DND-41 (cell line): Measurements from ENCODE around the gene TBCD.
A peak's percentile ranks its signal among the peaks of the same experiment; 100 is the strongest.

ENCODE experiments used
- ATAC-seq: fragments of 200-7000 bp; cut with Tn5 transposase; 3 replicates; pipeline ENCODE4 v1.9.1; 2021; ENCODE audit warnings: low read depth; ENCODE audit not compliant: insufficient read depth
- DNase-seq: peaks from one replicate; pipeline ENCODE4 v3.0.0-alpha.2; 2020
- H2AFZ ChIP-seq: 2 replicates; pipeline ENCODE4 v1.6.0; 2012; ENCODE audit warnings: low read depth, low read length
- H3K27ac ChIP-seq: 2 replicates; pipeline ENCODE4 v1.5.1; 2012; ENCODE audit warnings: low read length, inconsistent platforms
- H3K27me3 ChIP-seq: fragments of 200-600 bp; sonication (generic); 2 replicates; pipeline ENCODE4 v1.6.0; 2012; ENCODE audit warnings: low read length, mild to moderate bottlenecking, inconsistent platforms; ENCODE audit not compliant: insufficient read depth, poor library complexity
- H3K36me3 ChIP-seq: 2 replicates; pipeline ENCODE4 v1.5.1; 2012; ENCODE audit warnings: low read length, inconsistent platforms; ENCODE audit not compliant: insufficient read depth
- H3K4me1 ChIP-seq: 2 replicates; pipeline ENCODE4 v1.5.1; 2012; ENCODE audit warnings: mild to moderate bottlenecking, low read length; ENCODE audit not compliant: insufficient read depth
- H3K4me2 ChIP-seq: 2 replicates; pipeline ENCODE4 v1.6.0; 2012; ENCODE audit warnings: mild to moderate bottlenecking, moderate library complexity, low read length, inconsistent platforms; ENCODE audit not compliant: insufficient read depth
- H3K4me3 ChIP-seq, 2 experiments: fragments of 200-600 bp in 1 of 2; shearing (Covaris generic) in 1 of 2; 2 replicates each; pipeline ENCODE4 v1.5.1; 2012 to 2016; ENCODE audit warnings: inconsistent platforms in 2 of 2, low read length in 2 of 2, mild to moderate bottlenecking in 2 of 2, low read depth in 1 of 2, moderate library complexity in 1 of 2
- H3K79me2 ChIP-seq: 2 replicates; pipeline ENCODE4 v1.6.0; 2012; ENCODE audit warnings: low read length, inconsistent platforms; ENCODE audit not compliant: insufficient read depth
- H3K9ac ChIP-seq: 2 replicates; pipeline ENCODE4 v1.6.0; 2012; ENCODE audit warnings: low read depth, mild to moderate bottlenecking, inconsistent platforms, low read length, moderate library complexity
- H3K9me3 ChIP-seq: 2 replicates; pipeline ENCODE4 v1.5.1; 2012; ENCODE audit warnings: low read length, moderate library complexity, mild to moderate bottlenecking, inconsistent platforms; ENCODE audit not compliant: insufficient read depth, severe bottlenecking
- H4K20me1 ChIP-seq: 2 replicates; pipeline ENCODE4 v1.6.0; 2012; ENCODE audit warnings: low read length; ENCODE audit not compliant: insufficient read depth
- EZH2 ChIP-seq: IDR thresholded peaks from 3 replicates; pipeline ENCODE4 v1.6.1; 2012; ENCODE audit warnings: borderline replicate concordance, low read depth, mild to moderate bottlenecking, moderate library complexity, low read length, inconsistent platforms; ENCODE audit not compliant: severe bottlenecking
- TF ChIP-seq, protein P1 (sequence below): IDR thresholded peaks from 2 replicates; pipeline ENCODE4 v1.5.1; 2012; ENCODE audit warnings: borderline replicate concordance, low read length, moderate library complexity, mild to moderate bottlenecking; ENCODE audit not compliant: poor library complexity, severe bottlenecking; ENCODE audit errors: extremely low read depth

Gene TBCD

DNA sequence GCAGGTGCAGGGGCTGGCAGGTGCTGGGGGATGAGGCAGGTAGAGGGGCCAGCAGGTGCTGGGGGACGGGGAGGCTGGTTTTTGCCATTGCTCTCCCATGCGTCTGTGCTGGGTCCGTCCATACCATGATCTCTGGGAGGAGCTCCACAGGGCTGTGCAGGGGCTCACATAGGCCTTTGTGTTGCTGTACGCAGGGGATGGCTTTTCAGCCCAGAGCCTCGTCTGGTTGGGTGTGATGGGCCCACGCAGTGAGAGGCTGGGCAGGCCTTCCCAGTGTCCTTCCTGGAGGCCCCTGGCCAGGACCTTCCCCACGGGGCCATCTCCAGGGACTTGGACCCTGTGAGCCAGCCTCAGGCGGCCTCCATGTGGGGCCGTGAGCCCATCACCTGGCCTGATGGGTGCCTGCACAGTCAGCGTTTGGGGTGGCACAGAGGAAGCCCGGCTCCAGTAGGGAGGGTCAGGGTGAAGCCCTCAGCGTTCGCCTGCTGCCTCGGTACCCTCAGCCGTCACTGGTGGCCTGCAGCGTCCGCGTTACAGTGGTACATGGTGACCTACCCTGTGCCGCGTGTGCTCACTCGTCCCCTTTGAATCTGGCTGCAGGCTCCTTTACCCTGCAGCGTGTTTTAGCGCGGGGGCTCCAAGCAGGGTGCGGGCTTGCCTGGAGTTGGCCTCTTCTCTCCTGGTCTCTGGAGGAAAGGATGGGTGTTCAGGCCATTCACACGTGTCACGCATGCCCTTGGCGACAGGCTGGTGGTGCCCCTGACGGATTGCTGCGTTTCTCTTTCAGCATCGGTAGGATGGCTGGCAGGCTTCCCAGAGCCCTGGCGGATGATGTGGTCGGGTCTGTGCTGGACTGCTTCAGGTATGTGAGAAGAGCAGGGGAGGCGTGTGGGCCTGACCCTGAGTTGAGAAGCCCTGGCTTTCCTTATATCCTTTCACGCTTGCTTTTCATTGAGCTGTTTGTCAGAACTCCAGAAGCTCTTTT is 57.3 kb downstream of the TBCD start:
- ATAC-seq (0 out of 3 replicates have a peak, but pooled peaks have one; percentile 22), DNase-seq (no peak)
- Histone ChIP-seq H2AFZ (no peak overlapping the region), H3K4me3 (no peak overlapping the region), H3K36me3 (peaks cover 81% of the 10 kb centered on the region), H4K20me1 (peaks cover 17% of the 10 kb centered on the region), H3K79me2 (peaks cover 14% of the 10 kb centered on the region), H3K9me3 (no peaks in the 10 kb centered on the region), H3K27me3 (no peaks in the 10 kb centered on the region), H3K9ac (no peak overlapping the region), H3K4me1 (no peaks in the 10 kb centered on the region), H3K27ac (no peak overlapping the region), H3K4me2 (no peak overlapping the region)
- TF ChIP-seq, protein P1, sequence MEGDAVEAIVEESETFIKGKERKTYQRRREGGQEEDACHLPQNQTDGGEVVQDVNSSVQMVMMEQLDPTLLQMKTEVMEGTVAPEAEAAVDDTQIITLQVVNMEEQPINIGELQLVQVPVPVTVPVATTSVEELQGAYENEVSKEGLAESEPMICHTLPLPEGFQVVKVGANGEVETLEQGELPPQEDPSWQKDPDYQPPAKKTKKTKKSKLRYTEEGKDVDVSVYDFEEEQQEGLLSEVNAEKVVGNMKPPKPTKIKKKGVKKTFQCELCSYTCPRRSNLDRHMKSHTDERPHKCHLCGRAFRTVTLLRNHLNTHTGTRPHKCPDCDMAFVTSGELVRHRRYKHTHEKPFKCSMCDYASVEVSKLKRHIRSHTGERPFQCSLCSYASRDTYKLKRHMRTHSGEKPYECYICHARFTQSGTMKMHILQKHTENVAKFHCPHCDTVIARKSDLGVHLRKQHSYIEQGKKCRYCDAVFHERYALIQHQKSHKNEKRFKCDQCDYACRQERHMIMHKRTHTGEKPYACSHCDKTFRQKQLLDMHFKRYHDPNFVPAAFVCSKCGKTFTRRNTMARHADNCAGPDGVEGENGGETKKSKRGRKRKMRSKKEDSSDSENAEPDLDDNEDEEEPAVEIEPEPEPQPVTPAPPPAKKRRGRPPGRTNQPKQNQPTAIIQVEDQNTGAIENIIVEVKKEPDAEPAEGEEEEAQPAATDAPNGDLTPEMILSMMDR: no peak
- no peak for TF ChIP-seq EZH2

DNA sequence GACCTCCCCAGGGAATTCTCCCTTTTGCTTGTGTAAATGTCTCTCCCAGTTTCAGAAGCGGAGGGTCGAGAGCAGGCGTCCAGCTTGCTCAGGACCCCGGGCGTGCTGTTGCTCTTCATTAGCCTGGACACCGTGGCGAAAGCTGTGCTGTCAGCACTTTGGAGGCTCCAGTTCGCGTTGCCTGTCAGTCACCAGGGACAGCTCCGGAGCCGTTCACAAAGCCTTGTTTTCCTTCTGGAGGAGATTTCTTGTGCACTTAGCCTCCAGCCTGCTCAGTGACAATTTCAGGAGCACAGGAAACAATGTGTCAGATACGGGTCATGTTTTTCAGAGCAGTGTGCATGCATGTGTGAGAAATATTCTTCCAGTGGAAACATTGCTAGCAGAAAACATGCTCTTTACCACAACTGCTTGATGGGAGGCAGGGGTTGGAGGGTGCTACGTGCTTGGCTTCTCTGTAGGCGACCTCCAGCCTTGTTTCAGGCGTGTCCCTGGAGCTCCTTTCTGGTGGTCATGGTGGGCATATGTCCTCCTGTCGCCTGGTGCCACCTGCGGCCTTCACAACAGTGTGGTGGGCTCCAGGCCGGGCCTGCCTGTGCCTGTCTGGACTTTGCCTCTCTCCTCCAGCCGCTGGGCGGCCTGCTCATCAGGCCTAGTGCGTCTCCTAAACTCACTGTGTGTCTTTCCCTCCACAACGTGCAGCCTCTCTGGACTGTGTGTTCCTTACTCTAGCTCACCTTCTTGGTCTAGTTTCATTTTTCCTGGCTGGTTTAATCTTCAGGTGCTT is 59.0 kb downstream of the TBCD start:
- Histone ChIP-seq H3K4me3 (no peak overlapping the region), H3K9me3 (no peaks in the 10 kb centered on the region), H3K4me1 (no peaks in the 10 kb centered on the region), H3K27me3 (no peaks in the 10 kb centered on the region), H2AFZ (no peak overlapping the region), H3K4me2 (no peak overlapping the region), H3K79me2 (peaks cover 5% of the 10 kb centered on the region; the same call in 1 of the 2 replicates), H4K20me1 (peaks cover 7% of the 10 kb centered on the region), H3K27ac (0 out of 2 replicates have a peak overlapping the region, but pooled peaks have one; percentile 16), H3K9ac (no peak overlapping the region), H3K36me3 (peaks cover 82% of the 10 kb centered on the region)
- no peak for ATAC-seq
- TF ChIP-seq EZH2: no peak
- TF ChIP-seq, protein P1: no peak
- no peak for DNase-seq

DNA sequence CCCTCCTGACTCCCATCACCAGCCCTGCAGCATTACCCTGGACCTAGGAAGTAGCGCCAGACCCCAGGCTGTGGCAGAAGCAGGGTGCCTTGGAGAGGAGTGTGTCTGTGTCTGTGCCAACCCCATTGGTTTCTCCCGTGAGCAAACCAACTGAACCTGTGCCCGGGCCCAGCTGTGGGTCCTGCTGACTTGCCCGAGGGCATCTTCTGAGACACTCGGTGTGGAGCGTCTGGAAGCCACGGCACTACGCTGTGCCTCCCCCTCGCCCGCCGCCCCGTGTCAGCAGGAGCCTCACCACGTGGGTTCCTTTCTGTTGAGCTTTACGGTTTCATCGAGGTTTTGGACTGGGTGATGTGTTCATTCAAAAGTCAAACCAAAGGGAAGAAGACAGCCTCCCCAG is 60.2 kb downstream of the TBCD start:
- no peak for DNase-seq
- Histone ChIP-seq H3K36me3 (peaks cover 83% of the 10 kb centered on the region), H3K27ac (no peak overlapping the region), H3K4me1 (no peaks in the 10 kb centered on the region), H3K27me3 (no peaks in the 10 kb centered on the region), H3K9me3 (no peaks in the 10 kb centered on the region), H2AFZ (no peak overlapping the region), H3K79me2 (no peaks in the 10 kb centered on the region), H3K4me3 (no peak overlapping the region), H3K4me2 (no peak overlapping the region), H4K20me1 (peaks cover 7% of the 10 kb centered on the region), H3K9ac (no peak overlapping the region)
- no peak for ATAC-seq
- TF ChIP-seq EZH2: no peak
- TF ChIP-seq, protein P1: no peak
